H1 (cell line): ENCODE measurements around the gene LDLRAD4. TPM values are rescaled to one million over a fixed set of nuclear protein-coding genes. Genes with fewer than 3 reads are reported as not detected.

Experiments used
- CTCF ChIA-PET: fragments of 300-600 bp; sonication (Branson Sonifier 250); formaldehyde crosslinking; loops from one replicate; lab custom pipeline; 2021; ENCODE audit not compliant: partially characterized antibody; lab: Charles Lee
- POLR2A ChIA-PET: fragments of 300-600 bp; sonication (Branson Sonifier 250); formaldehyde crosslinking; loops from one replicate; lab custom pipeline; 2021; ENCODE audit warnings: inconsistent platforms; ENCODE audit not compliant: partially characterized antibody; lab: Charles Lee
- DNase-seq, 2 experiments: peaks; one replicate each; pipeline versions ENCODE4 v3.0.0 to v3.0.0-alpha.2; 2010 to 2022; ENCODE audit warnings: low spot score in 2 of 2, low read depth in 1 of 2, mixed read lengths in 1 of 2
- FAIRE-seq: peaks from 2 replicates; lab custom pipeline; 2011; peaks lifted over from hg19 to GRCh38; lab: Jason Lieb, UNC
- H2AFZ ChIP-seq: 2 replicates; pipeline ENCODE4 v1.8.1; 2012; ENCODE audit warnings: low read length, inconsistent platforms
- H2AK5ac ChIP-seq: 2 replicates; pipeline ENCODE4 v1.6.1; 2013; ENCODE audit warnings: low read depth, low read length
- H2BK120ac ChIP-seq: replicated peaks from 2 replicates; pipeline ENCODE3; 2013; ENCODE audit warnings: low read depth, low read length, inconsistent platforms
- H2BK12ac ChIP-seq: 2 replicates; pipeline ENCODE4 v1.6.1; 2013; ENCODE audit warnings: low read depth, low read length
- H2BK15ac ChIP-seq: 2 replicates; pipeline ENCODE4 v1.6.1; 2013; ENCODE audit warnings: low read length
- H2BK20ac ChIP-seq: 2 replicates; pipeline ENCODE4 v1.6.1; 2013; ENCODE audit warnings: low read length
- H2BK5ac ChIP-seq: 2 replicates; pipeline ENCODE4 v1.6.1; 2013; ENCODE audit warnings: low read depth, low read length
- H3K14ac ChIP-seq: 2 replicates; pipeline ENCODE4 v1.6.1; 2013; ENCODE audit warnings: inconsistent platforms; ENCODE audit not compliant: insufficient read length
- H3K18ac ChIP-seq: 2 replicates; pipeline ENCODE4 v1.6.1; 2013; ENCODE audit warnings: low read length; ENCODE audit errors: extremely low read depth
- H3K23ac ChIP-seq: 2 replicates; pipeline ENCODE4 v1.6.1; 2013; ENCODE audit warnings: inconsistent platforms; ENCODE audit not compliant: insufficient read length
- H3K23me2 ChIP-seq: 2 replicates; pipeline ENCODE4 v1.6.1; 2013; ENCODE audit warnings: low read depth, low read length
- H3K27ac ChIP-seq: 2 replicates; pipeline ENCODE4 v1.6.1; 2011; ENCODE audit warnings: low read depth, low read length, inconsistent platforms
- H3K27me3 ChIP-seq, 4 experiments: replicated peaks in 1 of 4; 1 replicate in 1 of 4; 2 replicates in 3 of 4; pipeline versions ENCODE4 v1.6.1 to v1.8.1; 2011 to 2013; ENCODE audit warnings: low read length in 3 of 4, mild to moderate bottlenecking in 3 of 4, inconsistent platforms in 2 of 4, mixed read lengths in 2 of 4, moderate library complexity in 1 of 4; ENCODE audit not compliant: control insufficient read depth in 3 of 4, insufficient read depth in 3 of 4; ENCODE audit errors: extremely low read depth in 1 of 4
- H3K36me3 ChIP-seq, 4 experiments: 2 replicates each; pipeline versions ENCODE4 v1.6.1 to v1.8.1; 2011 to 2013; ENCODE audit warnings: mild to moderate bottlenecking in 4 of 4, low read length in 3 of 4, moderate library complexity in 2 of 4, control low read depth in 1 of 4, inconsistent platforms in 1 of 4; ENCODE audit not compliant: insufficient read depth in 4 of 4, control insufficient read depth in 2 of 4
- H3K4ac ChIP-seq: replicated peaks from 2 replicates; pipeline ENCODE3; 2013; ENCODE audit warnings: low read length, low read depth, mixed read lengths, inconsistent platforms; ENCODE audit not compliant: insufficient read length
- H3K4me1 ChIP-seq, 4 experiments: replicated peaks in 1 of 4; 1 replicate in 1 of 4; 2 replicates in 3 of 4; pipeline versions ENCODE4 v1.6.1 to v1.8.1; 2011 to 2013; ENCODE audit warnings: low read length in 3 of 4, inconsistent platforms in 2 of 4, mixed read lengths in 1 of 4; ENCODE audit not compliant: insufficient read depth in 4 of 4, control insufficient read depth in 3 of 4
- H3K4me2 ChIP-seq, 2 experiments: 2 replicates each; pipeline versions ENCODE4 v1.6.1 to v1.8.1; 2011 to 2013; ENCODE audit warnings: low read depth in 2 of 2, low read length in 2 of 2, control low read depth in 1 of 2, inconsistent platforms in 1 of 2, mild to moderate bottlenecking in 1 of 2; ENCODE audit not compliant: insufficient read depth in 1 of 2
- H3K4me3 ChIP-seq, 4 experiments: fragments of 200-600, 300-600 bp in 1 of 4; sonication (generic), shearing (Covaris generic), sonication (Bioruptor Twin) in 1 of 4; 2 replicates each; pipeline versions ENCODE4 v1.5.1 to v1.8.1; 2011 to 2016; ENCODE audit warnings: low read length in 4 of 4, low read depth in 3 of 4, control low read depth in 2 of 4, inconsistent platforms in 2 of 4, mild to moderate bottlenecking in 2 of 4, mixed read lengths in 1 of 4, moderate library complexity in 1 of 4; ENCODE audit not compliant: insufficient read depth in 2 of 4; ENCODE audit errors: extremely low read depth in 1 of 4
- H3K56ac ChIP-seq: replicated peaks from 2 replicates; pipeline ENCODE3; 2013; ENCODE audit warnings: low read depth, mild to moderate bottlenecking, mixed read lengths, low read length, inconsistent platforms; ENCODE audit not compliant: insufficient read length
- H3K79me1 ChIP-seq: 2 replicates; pipeline ENCODE4 v1.6.1; 2013; ENCODE audit warnings: low read depth, low read length, control low read depth
- H3K79me2 ChIP-seq, 2 experiments: 2 replicates each; pipeline versions ENCODE4 v1.6.1 to v1.8.1; 2012 to 2013; ENCODE audit warnings: low read length in 2 of 2, mild to moderate bottlenecking in 2 of 2, inconsistent platforms in 1 of 2; ENCODE audit not compliant: insufficient read depth in 2 of 2, control insufficient read depth in 1 of 2
- H3K9ac ChIP-seq, 4 experiments: replicated peaks in 1 of 4; 1 replicate in 1 of 4; 2 replicates in 3 of 4; pipeline versions ENCODE4 v1.6.1 to v1.8.1; 2011 to 2013; ENCODE audit warnings: low read depth in 3 of 4, low read length in 3 of 4, control low read depth in 2 of 4, mild to moderate bottlenecking in 2 of 4, moderate library complexity in 2 of 4, inconsistent platforms in 1 of 4; ENCODE audit errors: extremely low read depth in 1 of 4
- H3K9me3 ChIP-seq, 2 experiments: 2 replicates each; pipeline versions ENCODE4 v1.6.1 to v1.8.1; 2012 to 2013; ENCODE audit warnings: mild to moderate bottlenecking in 2 of 2, moderate library complexity in 2 of 2, control low read depth in 1 of 2, inconsistent platforms in 1 of 2, low read depth in 1 of 2, low read length in 1 of 2, mixed read lengths in 1 of 2; ENCODE audit not compliant: insufficient read depth in 2 of 2
- H4K20me1 ChIP-seq, 2 experiments: replicated peaks in 1 of 2; 2 replicates each; pipeline versions ENCODE3 to v1.8.1; 2011 to 2013; ENCODE audit warnings: inconsistent platforms in 2 of 2, low read length in 2 of 2, mild to moderate bottlenecking in 1 of 2; ENCODE audit not compliant: insufficient read depth in 2 of 2, control insufficient read depth in 1 of 2
- H4K5ac ChIP-seq: 2 replicates; pipeline ENCODE4 v1.6.1; 2013; ENCODE audit warnings: low read length, low read depth, mixed read lengths, inconsistent platforms; ENCODE audit not compliant: insufficient read length
- H4K8ac ChIP-seq: 2 replicates; pipeline ENCODE4 v1.8.0; 2013; ENCODE audit warnings: mild to moderate bottlenecking, moderate library complexity, low read length, inconsistent platforms; ENCODE audit not compliant: insufficient read depth; ENCODE audit errors: extremely low read depth
- H4K91ac ChIP-seq: replicated peaks from 2 replicates; pipeline ENCODE3; 2013; ENCODE audit warnings: low read length, mixed read lengths, inconsistent platforms; ENCODE audit not compliant: insufficient read length
- BRCA1 ChIP-seq: IDR thresholded peaks from 2 replicates; pipeline ENCODE4 v1.6.1; 2012; ENCODE audit warnings: low read depth, low read length, improper control_type of control experiment
- CBX5 ChIP-seq: fragments of 300-800, 300-1000 bp; sonication (generic); IDR thresholded peaks from 2 replicates; pipeline ENCODE4 v1.7.1; 2016; ENCODE audit warnings: antibody characterized with exemption, low read length, low read depth
- CREB1 ChIP-seq: IDR thresholded peaks from 2 replicates; pipeline ENCODE4 v1.6.1; 2012; ENCODE audit warnings: inconsistent platforms
- EGR1 ChIP-seq: IDR thresholded peaks from 2 replicates; pipeline ENCODE4 v1.6.1; 2011; ENCODE audit warnings: low read depth, low read length, borderline replicate concordance
- EZH2 ChIP-seq: fragments of 200-600 bp; sonication (generic); IDR thresholded peaks from 2 replicates; pipeline ENCODE4 v1.7.1; 2012; ENCODE audit warnings: low read depth, mild to moderate bottlenecking, moderate library complexity, low read length, inconsistent platforms; ENCODE audit not compliant: severe bottlenecking
- FOSL1 ChIP-seq: IDR thresholded peaks from 2 replicates; pipeline ENCODE4 v1.6.1; 2011; ENCODE audit warnings: mild to moderate bottlenecking, low read depth, low read length, moderate library complexity; ENCODE audit not compliant: insufficient read depth
- GTF2F1 ChIP-seq: IDR thresholded peaks from 2 replicates; pipeline ENCODE4 v1.6.1; 2012; ENCODE audit warnings: low read depth, low read length, improper control_type of control experiment, borderline replicate concordance
- HDAC2 ChIP-seq, 2 experiments: fragments of 300-600 bp in 1 of 2; sonication (generic) in 1 of 2; IDR thresholded peaks; 2 replicates each; pipeline ENCODE4 v1.6.1; 2011 to 2012; ENCODE audit warnings: low read depth in 2 of 2, low read length in 2 of 2, mild to moderate bottlenecking in 2 of 2, moderate library complexity in 2 of 2, borderline replicate concordance in 1 of 2, inconsistent platforms in 1 of 2
- JUN ChIP-seq: IDR thresholded peaks from 2 replicates; pipeline ENCODE4 v1.6.1; 2011; ENCODE audit warnings: low read depth, mild to moderate bottlenecking, improper control_type of control experiment, low read length
- KDM4A ChIP-seq: IDR thresholded peaks from one replicate; pipeline ENCODE4 v1.7.1; 2012; ENCODE audit warnings: low read depth, mild to moderate bottlenecking, moderate library complexity, low read length, inconsistent platforms; ENCODE audit not compliant: severe bottlenecking
- NRF1 ChIP-seq: IDR thresholded peaks from 2 replicates; pipeline ENCODE4 v1.6.1; 2011; ENCODE audit warnings: mild to moderate bottlenecking, low read depth, low read length, improper control_type of control experiment
- PHF8 ChIP-seq: fragments of 200-600 bp; sonication (generic); conservative IDR thresholded peaks from 2 replicates; pipeline ENCODE4 v1.7.1; 2012; ENCODE audit warnings: low read depth, mild to moderate bottlenecking, inconsistent platforms, low read length, moderate library complexity
- SAP30 ChIP-seq: fragments of 300-600 bp; sonication (generic); IDR thresholded peaks from 2 replicates; pipeline ENCODE4 v1.7.1; 2012; ENCODE audit warnings: low read length, moderate library complexity, mild to moderate bottlenecking, inconsistent platforms; ENCODE audit not compliant: insufficient read depth, insufficient replicate concordance
- TAF7 ChIP-seq: optimal IDR thresholded peaks from 2 replicates; pipeline ENCODE3; 2011; ENCODE audit warnings: low read depth, mild to moderate bottlenecking, inconsistent platforms, low read length, moderate library complexity, borderline replicate concordance
- WGBS, 2 experiments: shearing (Covaris generic) in 1 of 2; methylation state at CpG; one replicate each; pipeline versions ENCODE4 v1.1.6 to v1.1.7; 2013 to 2015; ENCODE audit warnings: low lambda C conversion rate in 2 of 2, mixed read lengths in 2 of 2, inconsistent platforms in 1 of 2, low coverage in 1 of 2, missing lambda C conversion rate in 1 of 2; ENCODE audit not compliant: insufficient replicate concordance in 2 of 2, insufficient coverage in 1 of 2, insufficient read length in 1 of 2; ENCODE audit errors: extremely low coverage in 1 of 2, missing lambda C conversion rate in 1 of 2; 5-methylcytosine and 5-hydroxymethylcytosine counted together
- polyA plus RNA-seq, 7 experiments: library from polyadenylated mRNA; depleted of rRNA in 3 of 7; stranded (reverse) in 5 of 7; unstranded in 2 of 7; fragments of >200 nt in 5 of 7; fragments of 200-250 nt in 2 of 7; gene quantifications; 1 replicate in 5 of 7; 2 replicates in 1 of 7; 4 replicates in 1 of 7; pipeline versions ENCODE4 v1.2.1 to v1.2.3, GENCODE V29; 2011 to 2013; ENCODE audit warnings: missing spikeins in 2 of 7, mixed read lengths in 2 of 7
- total RNA-seq: library from RNA; stranded (reverse); fragmentation: NEBNext Ultra II Directional; extraction: Animal tissue kit (Norgen Biotek cat#: 25700); gene quantifications from 2 replicates; pipeline ENCODE4 v1.2.1, GENCODE V29; 2021

The LDLRAD4 gene
- total and polyA plus RNA-seq, 2 of the 8 experiments (the other 6 are each of a cell fraction or from before 2014, with no cell fraction given): 0.77 to 1.4 TPM

DNA sequence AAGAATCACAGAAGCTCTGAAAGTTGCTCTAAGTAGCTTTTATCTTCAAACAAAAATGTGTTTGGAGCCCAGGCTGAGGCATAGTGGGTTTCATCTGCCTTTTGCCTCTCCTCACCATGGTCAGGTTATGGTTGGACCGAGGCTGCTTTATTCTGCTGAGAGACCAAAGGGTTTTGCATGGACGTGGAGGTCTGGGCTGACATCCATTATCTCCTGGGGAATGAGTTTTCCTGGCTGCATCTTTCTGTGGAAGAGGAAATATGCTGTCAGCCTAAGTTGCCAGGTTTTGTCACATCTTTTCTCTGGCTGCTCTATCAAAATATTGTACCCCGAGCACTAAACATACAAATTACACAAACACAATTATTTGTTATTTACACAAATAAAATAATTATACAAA is 223.2 kb downstream of the LDLRAD4 start:
- FAIRE-seq: no peak
- H4K5ac ChIP-seq: no peak overlapping the region
- H3K36me3 ChIP-seq: no peaks in the 10 kb centered on the region
- H3K56ac ChIP-seq: no peak overlapping the region
- no peak overlapping the region for H2BK5ac ChIP-seq
- no peak overlapping the region for H2AK5ac ChIP-seq
- no peak overlapping the region for H2AFZ ChIP-seq
- no peaks in the 10 kb centered on the region for H3K9me3 ChIP-seq
- no peaks in the 10 kb centered on the region for H3K79me1 ChIP-seq
- no peaks in the 10 kb centered on the region for H3K27me3 ChIP-seq
- H2BK15ac ChIP-seq: no peak overlapping the region
- peaks cover 0 to 4% of the 10 kb centered on the region in 2 experiments for H4K20me1 ChIP-seq
- whole genome bisulfite sequencing, 2 experiments: 87% methylated on average over 3 of the region's 3 CpGs; no CpG with 5 or more reads in 1 of the 2 experiments
- CTCF ChIA-PET: interaction anchor here (0.8 kb wide), 1 partner anchor 282 kb away, joined by 3 read pairs; no protein-coding TSS in a partner anchor
- H3K4ac ChIP-seq: no peak overlapping the region
- no peak overlapping the region for H3K4me2 ChIP-seq
- no peak overlapping the region for H4K8ac ChIP-seq
- H3K4me1 ChIP-seq: peaks cover 0 to 8% (median 2%) of the 10 kb centered on the region in 4 experiments; a peak in 2 of 7 replicates
- H3K9ac ChIP-seq: no peak overlapping the region
- no peak overlapping the region for H2BK12ac ChIP-seq
- peaks cover 3% of the 10 kb centered on the region; the same call in 1 of the 2 replicates for H3K23me2 ChIP-seq
- no peak overlapping the region for H3K4me3 ChIP-seq
- no peak overlapping the region for H2BK20ac ChIP-seq
- no peak for DNase-seq
- H2BK120ac ChIP-seq: no peak overlapping the region
- POLR2A ChIA-PET: no interaction called here
- H3K14ac ChIP-seq: no peak overlapping the region
- no peak overlapping the region for H3K18ac ChIP-seq
- no peaks in the 10 kb centered on the region for H3K79me2 ChIP-seq
- H3K23ac ChIP-seq: no peak overlapping the region
- no peak overlapping the region for H3K27ac ChIP-seq
- no peak overlapping the region for H4K91ac ChIP-seq
- TF ChIP-seq HDAC2 (IDR thresholded peaks at IDR 0.05; ENCODE audit: borderline replicate concordance in 1 of 2, low read depth in 2 of 2, low read length in 2 of 2) (no peak), GTF2F1 (no peak), SAP30 (no peak), FOSL1 (no peak), EZH2 (no peak), CBX5 (no peak), BRCA1 (no peak), PHF8 (no peak), CREB1 (no peak), JUN (no peak), EGR1 (no peak), NRF1 (no peak), KDM4A (no peak), TAF7 (no peak)
